ENCODE data around the gene STXBP1. TPM values are rescaled to one million over a fixed set of nuclear protein-coding genes. Genes with fewer than 3 reads are reported as not detected.

The STXBP1 gene
- total and polyA plus RNA-seq, 2 experiments from 2014 or later: 48.6 to 50.4 TPM

DNA sequence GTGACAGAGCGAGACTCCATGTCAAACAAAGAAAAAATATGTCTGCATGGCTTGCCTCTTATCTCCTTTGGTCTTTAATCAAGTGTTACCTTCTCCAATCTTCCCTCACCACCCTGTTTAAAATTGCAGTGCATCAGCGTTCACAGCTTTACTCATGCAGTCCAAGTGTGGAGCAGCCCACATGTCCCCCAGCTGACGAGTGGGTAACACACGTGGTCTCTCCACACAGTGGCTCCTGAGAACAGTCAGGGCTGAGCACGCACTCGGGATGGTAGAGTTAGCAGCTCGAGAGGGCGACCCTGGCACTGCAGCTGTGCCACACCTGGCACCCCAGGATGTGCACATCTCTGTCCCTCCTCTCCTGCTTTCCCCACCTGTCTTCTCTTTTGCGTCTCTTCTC, 68.8 kb downstream of the STXBP1 start (continued):
- TF ChIP-seq, protein P1, sequence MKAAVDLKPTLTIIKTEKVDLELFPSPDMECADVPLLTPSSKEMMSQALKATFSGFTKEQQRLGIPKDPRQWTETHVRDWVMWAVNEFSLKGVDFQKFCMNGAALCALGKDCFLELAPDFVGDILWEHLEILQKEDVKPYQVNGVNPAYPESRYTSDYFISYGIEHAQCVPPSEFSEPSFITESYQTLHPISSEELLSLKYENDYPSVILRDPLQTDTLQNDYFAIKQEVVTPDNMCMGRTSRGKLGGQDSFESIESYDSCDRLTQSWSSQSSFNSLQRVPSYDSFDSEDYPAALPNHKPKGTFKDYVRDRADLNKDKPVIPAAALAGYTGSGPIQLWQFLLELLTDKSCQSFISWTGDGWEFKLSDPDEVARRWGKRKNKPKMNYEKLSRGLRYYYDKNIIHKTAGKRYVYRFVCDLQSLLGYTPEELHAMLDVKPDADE (IDR thresholded peaks at IDR 0.05): no peak
- TF ChIP-seq EZH2phosphoT487 (IDR thresholded peaks at IDR 0.05; ENCODE audit: unreplicated experiment) (no peak), JUNB (IDR thresholded peaks at IDR 0.05; ENCODE audit: unreplicated experiment) (no peak), EZH2 (IDR thresholded peaks at IDR 0.05; ENCODE audit: low read depth, unreplicated experiment) (no peak), ZNF114 (CRISPR knock-in tag; IDR thresholded peaks at IDR 0.05) (no peak)
- TF ChIP-seq, protein P2, sequence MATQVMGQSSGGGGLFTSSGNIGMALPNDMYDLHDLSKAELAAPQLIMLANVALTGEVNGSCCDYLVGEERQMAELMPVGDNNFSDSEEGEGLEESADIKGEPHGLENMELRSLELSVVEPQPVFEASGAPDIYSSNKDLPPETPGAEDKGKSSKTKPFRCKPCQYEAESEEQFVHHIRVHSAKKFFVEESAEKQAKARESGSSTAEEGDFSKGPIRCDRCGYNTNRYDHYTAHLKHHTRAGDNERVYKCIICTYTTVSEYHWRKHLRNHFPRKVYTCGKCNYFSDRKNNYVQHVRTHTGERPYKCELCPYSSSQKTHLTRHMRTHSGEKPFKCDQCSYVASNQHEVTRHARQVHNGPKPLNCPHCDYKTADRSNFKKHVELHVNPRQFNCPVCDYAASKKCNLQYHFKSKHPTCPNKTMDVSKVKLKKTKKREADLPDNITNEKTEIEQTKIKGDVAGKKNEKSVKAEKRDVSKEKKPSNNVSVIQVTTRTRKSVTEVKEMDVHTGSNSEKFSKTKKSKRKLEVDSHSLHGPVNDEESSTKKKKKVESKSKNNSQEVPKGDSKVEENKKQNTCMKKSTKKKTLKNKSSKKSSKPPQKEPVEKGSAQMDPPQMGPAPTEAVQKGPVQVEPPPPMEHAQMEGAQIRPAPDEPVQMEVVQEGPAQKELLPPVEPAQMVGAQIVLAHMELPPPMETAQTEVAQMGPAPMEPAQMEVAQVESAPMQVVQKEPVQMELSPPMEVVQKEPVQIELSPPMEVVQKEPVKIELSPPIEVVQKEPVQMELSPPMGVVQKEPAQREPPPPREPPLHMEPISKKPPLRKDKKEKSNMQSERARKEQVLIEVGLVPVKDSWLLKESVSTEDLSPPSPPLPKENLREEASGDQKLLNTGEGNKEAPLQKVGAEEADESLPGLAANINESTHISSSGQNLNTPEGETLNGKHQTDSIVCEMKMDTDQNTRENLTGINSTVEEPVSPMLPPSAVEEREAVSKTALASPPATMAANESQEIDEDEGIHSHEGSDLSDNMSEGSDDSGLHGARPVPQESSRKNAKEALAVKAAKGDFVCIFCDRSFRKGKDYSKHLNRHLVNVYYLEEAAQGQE (IDR thresholded peaks at IDR 0.05; ENCODE audit: unreplicated experiment): no peak

DNA sequence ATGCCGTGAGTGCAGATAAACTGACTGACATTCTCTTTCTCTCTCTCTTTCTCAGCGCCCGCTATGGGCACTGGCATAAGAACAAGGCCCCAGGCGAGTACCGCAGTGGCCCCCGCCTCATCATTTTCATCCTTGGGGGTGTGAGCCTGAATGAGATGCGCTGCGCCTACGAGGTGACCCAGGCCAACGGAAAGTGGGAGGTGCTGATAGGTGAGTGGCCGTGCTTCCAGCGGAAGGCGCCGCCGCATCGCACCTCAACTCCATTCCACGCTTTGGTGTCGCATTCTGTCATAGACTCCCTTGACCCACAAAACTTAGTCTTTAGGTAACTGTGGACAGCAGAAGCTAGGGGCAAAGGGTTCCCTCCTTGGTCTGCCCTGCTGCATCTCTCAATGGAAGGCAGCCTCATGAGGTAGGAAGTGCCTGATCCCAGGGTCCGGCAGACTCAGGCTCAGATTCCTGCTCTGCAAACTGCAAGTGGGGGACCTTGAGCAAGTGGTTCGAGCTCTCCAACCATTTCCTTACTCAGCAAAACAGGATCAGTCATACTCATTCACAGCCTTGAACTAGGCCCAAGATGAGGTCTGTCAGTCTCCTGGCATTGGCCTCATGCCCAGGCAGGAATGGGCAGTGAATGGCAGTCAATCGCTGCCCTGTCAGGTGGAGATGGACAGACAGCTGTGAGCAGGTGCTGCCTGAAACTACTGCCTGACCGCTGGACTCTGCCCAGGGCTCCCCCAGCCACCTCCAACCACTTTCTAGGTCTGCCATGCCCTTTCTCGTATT, 70.5 kb downstream of the STXBP1 start:
- Mint-ChIP-seq H3K4me1 (no peaks in the 10 kb centered on the region), H3K4me3 (no peak overlapping the region), H3K36me3 (ENCODE audit: low read depth) (peaks cover 24% of the 10 kb centered on the region), H3K27me3 (ENCODE audit: insufficient read depth, low read depth, poor library complexity) (peaks cover 2% of the 10 kb centered on the region), H3K9me3 (no peaks in the 10 kb centered on the region), H3K27ac (no peak overlapping the region)
- H3K79me2 ChIP-seq (replicated peaks; ENCODE audit: insufficient read depth): no peaks in the 10 kb centered on the region
- no peak overlapping the region for H3K27ac ChIP-seq (ENCODE audit: low read depth)
- no peaks in the 10 kb centered on the region for H3F3A ChIP-seq (replicated peaks; ENCODE audit: low read depth)
- no peaks in the 10 kb centered on the region for H3K27me3 ChIP-seq (ENCODE audit: insufficient read depth)
- no peaks in the 10 kb centered on the region for H3K9me2 ChIP-seq (ENCODE audit: insufficient read depth)
- no peaks in the 10 kb centered on the region for H3K4me1 ChIP-seq (ENCODE audit: insufficient read depth)
- DNase-seq (ENCODE audit: low spot score): no peak
- H3K4me2 ChIP-seq: no peak overlapping the region
- no peak overlapping the region for H2AFZ ChIP-seq
- H3K36me3 ChIP-seq (ENCODE audit: insufficient read depth): peaks cover 5% of the 10 kb centered on the region; the same call in 1 of the 2 replicates
- no peaks in the 10 kb centered on the region for H4K20me1 ChIP-seq (replicated peaks; ENCODE audit: insufficient read depth)
- no peak overlapping the region for H3K4me3 ChIP-seq
- no peak for ATAC-seq
- TF ChIP-seq EZH2 (IDR thresholded peaks at IDR 0.05; ENCODE audit: low read depth, unreplicated experiment) (no peak), JUNB (IDR thresholded peaks at IDR 0.05; ENCODE audit: unreplicated experiment) (no peak), NANOG (IDR thresholded peaks at IDR 0.05; ENCODE audit: borderline replicate concordance) (no peak), POLR2AphosphoS5 (IDR thresholded peaks at IDR 0.05; ENCODE audit: low read depth) (no peak)
- TF ChIP-seq, protein P1 (IDR thresholded peaks at IDR 0.05): no peak
- TF ChIP-seq, protein P2 (IDR thresholded peaks at IDR 0.05; ENCODE audit: unreplicated experiment): no peak
- TF ChIP-seq, protein P3, sequence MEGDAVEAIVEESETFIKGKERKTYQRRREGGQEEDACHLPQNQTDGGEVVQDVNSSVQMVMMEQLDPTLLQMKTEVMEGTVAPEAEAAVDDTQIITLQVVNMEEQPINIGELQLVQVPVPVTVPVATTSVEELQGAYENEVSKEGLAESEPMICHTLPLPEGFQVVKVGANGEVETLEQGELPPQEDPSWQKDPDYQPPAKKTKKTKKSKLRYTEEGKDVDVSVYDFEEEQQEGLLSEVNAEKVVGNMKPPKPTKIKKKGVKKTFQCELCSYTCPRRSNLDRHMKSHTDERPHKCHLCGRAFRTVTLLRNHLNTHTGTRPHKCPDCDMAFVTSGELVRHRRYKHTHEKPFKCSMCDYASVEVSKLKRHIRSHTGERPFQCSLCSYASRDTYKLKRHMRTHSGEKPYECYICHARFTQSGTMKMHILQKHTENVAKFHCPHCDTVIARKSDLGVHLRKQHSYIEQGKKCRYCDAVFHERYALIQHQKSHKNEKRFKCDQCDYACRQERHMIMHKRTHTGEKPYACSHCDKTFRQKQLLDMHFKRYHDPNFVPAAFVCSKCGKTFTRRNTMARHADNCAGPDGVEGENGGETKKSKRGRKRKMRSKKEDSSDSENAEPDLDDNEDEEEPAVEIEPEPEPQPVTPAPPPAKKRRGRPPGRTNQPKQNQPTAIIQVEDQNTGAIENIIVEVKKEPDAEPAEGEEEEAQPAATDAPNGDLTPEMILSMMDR (conservative IDR thresholded peaks at IDR 0.05; ENCODE audit: low read depth in 2 of 2): no peak

All from GM23338 (cell line).